SU-DHL-6 (cell line): ENCODE measurements around the gene LRRFIP2.

ENCODE experiments used
- H2AFZ ChIP-seq: fragments of 200-600 bp; sonication (generic); 2 replicates; pipeline ENCODE4 v1.6.1; 2014; ENCODE audit warnings: low read depth, mild to moderate bottlenecking, moderate library complexity, mixed read lengths, antibody characterized with exemption, low read length; ENCODE audit not compliant: severe bottlenecking
- H3F3A ChIP-seq: fragments of 200-600 bp; shearing (Covaris generic); 2 replicates; pipeline ENCODE4 v1.6.0; 2016; ENCODE audit warnings: antibody characterized with exemption, mild to moderate bottlenecking; ENCODE audit not compliant: insufficient read depth
- H3K27ac ChIP-seq: fragments of 200-600 bp; sonication (generic); 2 replicates; pipeline ENCODE4 v1.5.1; 2016; ENCODE audit warnings: low read depth, mild to moderate bottlenecking, low read length, moderate library complexity, mixed read lengths
- H3K27me3 ChIP-seq: fragments of 200-600 bp; sonication (generic), shearing (Covaris generic); 2 replicates; pipeline ENCODE4 v1.6.0; 2014; ENCODE audit warnings: mild to moderate bottlenecking, low read length
- H3K36me3 ChIP-seq: fragments of 200-600 bp; sonication (generic); 2 replicates; pipeline ENCODE4 v1.6.1; 2014; ENCODE audit warnings: mild to moderate bottlenecking, low read length, mixed read lengths
- H3K4me2 ChIP-seq: fragments of 300-600, 200-600 bp; shearing (Covaris generic), sonication (generic); 2 replicates; pipeline ENCODE4 v1.6.0; 2014; ENCODE audit warnings: low read length, low read depth, mild to moderate bottlenecking; ENCODE audit not compliant: poor library complexity, severe bottlenecking
- H3K4me3 ChIP-seq: fragments of 200-600 bp; sonication (generic); 2 replicates; pipeline ENCODE4 v1.5.1; 2014; ENCODE audit warnings: antibody characterized with exemption, low read length, mild to moderate bottlenecking, mixed read lengths; ENCODE audit not compliant: insufficient read depth, poor library complexity, severe bottlenecking
- H3K79me2 ChIP-seq: fragments of 200-600 bp; sonication (generic); 2 replicates; pipeline ENCODE4 v1.6.1; 2014; ENCODE audit warnings: mild to moderate bottlenecking, low read length, moderate library complexity; ENCODE audit not compliant: insufficient read depth
- H3K9ac ChIP-seq: fragments of 200-600 bp; sonication (generic); 2 replicates; pipeline ENCODE4 v1.7.0; 2014; ENCODE audit warnings: mild to moderate bottlenecking, low read length
- H3K9me2 ChIP-seq: fragments of 200-600 bp; sonication (generic); replicated peaks from 2 replicates; pipeline ENCODE4 v1.6.1; 2014; ENCODE audit warnings: low read length; ENCODE audit not compliant: insufficient read depth
- H3K9me3 ChIP-seq: fragments of 200-600 bp; sonication (generic); 2 replicates; pipeline ENCODE4 v1.6.1; 2014; ENCODE audit warnings: low read length, mixed read lengths; ENCODE audit not compliant: insufficient read depth
- H4K20me1 ChIP-seq: fragments of 200-600 bp; sonication (generic); 2 replicates; pipeline ENCODE4 v1.6.1; 2014; ENCODE audit warnings: low read depth, mild to moderate bottlenecking, antibody characterized with exemption, low read length, moderate library complexity, mixed read lengths
- CTCF ChIP-seq: fragments of 200-600 bp; sonication (generic); IDR thresholded peaks from one replicate; pipeline ENCODE4 v1.5.1; 2017; ENCODE audit warnings: antibody characterized with exemption, mild to moderate bottlenecking, low read length, moderate library complexity; ENCODE audit not compliant: insufficient read depth, poor library complexity, severe bottlenecking
- EZH2phosphoT487 ChIP-seq: fragments of 200-600 bp; sonication (generic), shearing (Covaris generic); conservative IDR thresholded peaks from 2 replicates; pipeline ENCODE4 v1.6.1; 2018; ENCODE audit warnings: mild to moderate bottlenecking, antibody characterized with exemption, low read length, moderate library complexity, mixed read lengths

Gene LRRFIP2

GRCh38 chr3:37082317-37082716 lies 92.1 kb downstream of the LRRFIP2 start:
- 0 out of 2 replicates have a peak, but pooled peaks cover 5% of the 10 kb centered on the region for H3K36me3 ChIP-seq
- no peak overlapping the region for H3K27ac ChIP-seq
- H3K4me2 ChIP-seq: no peak overlapping the region
- no peaks in the 10 kb centered on the region for H3K79me2 ChIP-seq
- H3K4me3 ChIP-seq: no peak overlapping the region
- H2AFZ ChIP-seq: no peak overlapping the region
- no peak for TF ChIP-seq CTCF
- no peak for TF ChIP-seq EZH2phosphoT487
- no peaks in the 10 kb centered on the region for H3K9me2 ChIP-seq
- H4K20me1 ChIP-seq: no peaks in the 10 kb centered on the region
- H3K9ac ChIP-seq: no peak overlapping the region
- no peaks in the 10 kb centered on the region for H3K27me3 ChIP-seq
- no peaks in the 10 kb centered on the region for H3F3A ChIP-seq
- H3K9me3 ChIP-seq: no peaks in the 10 kb centered on the region

- H3K79me2 ChIP-seq: no peaks in the 10 kb centered on the region
- H3K27ac ChIP-seq: no peak overlapping the region
- H3F3A ChIP-seq: no peaks in the 10 kb centered on the region
- H3K27me3 ChIP-seq: no peaks in the 10 kb centered on the region
- H4K20me1 ChIP-seq: no peaks in the 10 kb centered on the region
- H3K9me3 ChIP-seq: no peaks in the 10 kb centered on the region
- no peak overlapping the region for H3K4me2 ChIP-seq
- no peak overlapping the region for H3K9ac ChIP-seq
- no peaks in the 10 kb centered on the region for H3K9me2 ChIP-seq
- no peak for TF ChIP-seq EZH2phosphoT487
- TF ChIP-seq CTCF: no peak
- no peak overlapping the region for H3K4me3 ChIP-seq
- H3K36me3 ChIP-seq: peaks cover 7% of the 10 kb centered on the region; the same call in 1 of the 2 replicates
- no peak overlapping the region for H2AFZ ChIP-seq
These were observed 98.4 kb downstream of the LRRFIP2 start for GRCh38 chr3:37075955-37076354.

- Histone ChIP-seq H3K9ac (no peak overlapping the region), H3F3A (no peaks in the 10 kb centered on the region), H2AFZ (no peak overlapping the region), H3K9me3 (no peaks in the 10 kb centered on the region), H3K36me3 (peaks cover 7% of the 10 kb centered on the region; the same call in 1 of the 2 replicates), H3K27ac (no peak overlapping the region), H3K27me3 (no peaks in the 10 kb centered on the region), H3K79me2 (no peaks in the 10 kb centered on the region), H3K9me2 (no peaks in the 10 kb centered on the region), H3K4me3 (no peak overlapping the region), H4K20me1 (no peaks in the 10 kb centered on the region), H3K4me2 (no peak overlapping the region)
- TF ChIP-seq CTCF: no peak
- TF ChIP-seq EZH2phosphoT487: no peak
These were observed 100.2 kb downstream of the LRRFIP2 start for GRCh38 chr3:37074178-37074577.
